ENCODE results near the gene ZDHHC7.

The ZDHHC7 gene

GRCh38 chr16:84993926-84994325, 17.4 kb downstream of the ZDHHC7 start:
- no peak for DNase-seq (ENCODE audit: low read depth)

- DNase-seq (ENCODE audit: low read depth), result peak; percentile 39
These were observed 18.6 kb downstream of the ZDHHC7 start for GRCh38 chr16:84992717-84993075.

GRCh38 chr16:84990782-84991181, 20.6 kb downstream of the ZDHHC7 start:
- no peak for DNase-seq (ENCODE audit: low read depth)

DNA sequence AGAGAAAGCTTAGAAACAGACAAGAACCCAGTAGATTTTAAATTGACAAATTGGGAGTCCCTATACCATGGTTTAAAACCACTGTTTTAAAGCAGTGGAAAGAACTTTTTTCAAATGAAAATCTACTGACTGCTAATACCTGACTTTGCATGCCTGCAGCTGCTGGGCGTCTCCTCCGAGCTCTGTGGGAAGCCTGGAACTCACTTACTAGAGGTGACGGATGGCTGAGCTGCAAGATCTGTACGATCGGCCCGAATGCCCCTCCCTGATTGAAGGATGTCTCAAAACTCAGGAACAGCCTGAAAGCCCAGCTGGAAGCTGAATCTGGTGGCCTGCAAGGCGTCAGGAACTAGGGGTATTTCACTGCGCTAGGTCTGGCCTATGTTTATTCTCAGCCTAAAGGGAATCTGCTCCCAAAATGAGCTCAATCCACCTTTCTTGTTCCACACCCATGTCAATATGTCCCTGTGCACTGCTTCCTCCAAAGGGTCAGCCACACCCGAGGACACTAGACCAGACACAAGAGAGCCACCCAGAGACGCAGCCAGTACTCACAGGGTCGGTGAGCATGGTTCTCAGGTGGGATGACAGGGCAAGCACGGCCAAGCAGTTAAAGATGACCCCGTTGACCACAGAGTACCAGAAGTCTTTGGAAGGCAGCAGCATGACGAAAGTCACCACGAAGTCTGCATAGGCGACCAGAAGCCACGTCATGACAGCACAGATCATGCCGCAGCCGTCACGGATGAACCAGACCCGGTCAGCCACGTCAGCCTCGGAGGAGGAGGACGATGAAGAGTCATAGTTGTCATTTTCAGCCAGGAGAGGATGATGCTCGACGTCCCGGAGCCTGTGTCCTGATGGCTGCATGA, 21.4 kb downstream of the ZDHHC7 start:
- no peak for DNase-seq (ENCODE audit: low read depth)

GRCh38 chr16:84988328-84989080, 22.8 kb downstream of the ZDHHC7 start:
- DNase-seq (ENCODE audit: low read depth), result no peak

DNA sequence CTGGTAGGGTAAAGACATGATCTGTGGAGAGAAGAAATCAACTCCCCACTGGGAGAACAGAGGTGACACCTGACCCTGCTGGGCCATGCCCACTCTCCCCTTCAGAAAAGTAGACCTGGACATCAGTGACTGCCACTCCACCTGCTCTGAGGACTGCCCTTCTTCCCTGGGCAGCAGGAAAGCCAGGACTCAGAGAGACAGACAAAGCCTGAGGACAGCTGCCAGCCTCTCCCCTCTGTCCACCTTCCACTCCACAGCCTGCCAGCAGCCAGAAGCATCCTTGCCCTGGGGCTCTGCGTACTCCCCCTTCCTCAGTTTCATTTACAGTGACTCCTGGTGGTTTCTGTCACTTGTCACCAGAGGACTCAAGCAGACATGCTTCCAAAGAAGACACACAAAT, 24.5 kb downstream of the ZDHHC7 start:
- DNase-seq (ENCODE audit: low read depth), result no peak

DNA sequence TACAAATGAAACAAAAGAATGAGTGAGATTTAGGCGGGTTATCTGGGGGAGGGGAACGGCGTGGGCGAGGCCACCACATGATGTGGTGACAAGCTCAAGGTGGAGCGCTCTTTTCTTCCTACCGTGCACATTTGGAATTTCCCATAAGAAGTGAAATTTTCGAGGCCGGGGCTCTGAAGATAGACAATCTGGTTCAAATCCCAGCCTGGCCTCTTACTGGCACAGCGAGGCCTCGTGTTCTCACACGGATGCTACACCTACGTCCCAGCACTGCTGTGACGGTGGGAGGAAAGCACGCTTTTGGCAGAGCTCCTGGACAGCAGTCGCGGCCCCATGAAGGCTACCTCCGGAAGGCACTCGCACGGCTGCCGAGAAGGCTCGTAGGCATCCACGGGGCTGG, 25.2 kb downstream of the ZDHHC7 start:
- no peak for DNase-seq (ENCODE audit: low read depth)

- DNase-seq (ENCODE audit: low read depth), result peak; percentile 84
These were observed 26.0 kb downstream of the ZDHHC7 start for GRCh38 chr16:84985079-84986065.

DNA sequence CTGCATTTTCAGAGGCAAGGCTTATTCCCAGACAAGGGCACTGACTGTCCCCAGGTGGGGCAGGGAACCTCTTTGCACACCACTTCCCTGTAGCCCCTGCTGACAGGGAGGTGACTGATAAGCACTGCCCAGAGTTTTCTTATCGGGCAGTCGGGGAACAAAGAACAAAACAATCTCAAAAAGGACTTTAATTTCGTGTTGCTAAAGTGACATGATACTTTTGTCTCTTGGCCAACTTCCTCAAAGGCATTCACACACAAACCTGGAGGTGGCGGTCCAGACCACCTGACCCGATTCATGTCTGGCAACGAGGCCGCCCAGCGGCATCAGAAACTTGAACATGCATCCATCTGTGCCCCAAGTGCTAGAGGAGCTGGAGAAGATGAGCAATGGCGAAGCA, 28.9 kb downstream of the ZDHHC7 start:
- no peak for DNase-seq (ENCODE audit: low read depth)

DNA sequence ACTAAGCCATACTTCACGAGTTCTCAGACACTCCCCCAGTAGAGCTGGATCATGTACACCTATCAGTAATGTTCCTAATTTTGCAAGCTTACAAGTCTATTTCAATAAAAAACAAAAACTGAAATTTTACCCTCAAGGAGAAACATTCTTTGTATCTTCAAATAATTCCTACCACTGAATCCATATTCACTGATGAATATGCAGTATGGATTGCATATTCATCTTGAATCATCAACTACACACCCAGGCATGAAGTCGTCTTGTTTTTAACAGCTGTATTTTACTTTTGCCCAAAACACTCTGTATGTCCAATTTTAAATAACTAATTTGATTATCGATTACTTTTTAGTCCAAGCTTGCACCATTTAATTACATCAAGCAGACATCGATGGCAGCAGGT, 31.8 kb downstream of the ZDHHC7 start:
- DNase-seq (ENCODE audit: low read depth), result no peak

- DNase-seq (ENCODE audit: low read depth), result no peak
These were observed 34.5 kb downstream of the ZDHHC7 start for GRCh38 chr16:84976644-84977400.

DNA sequence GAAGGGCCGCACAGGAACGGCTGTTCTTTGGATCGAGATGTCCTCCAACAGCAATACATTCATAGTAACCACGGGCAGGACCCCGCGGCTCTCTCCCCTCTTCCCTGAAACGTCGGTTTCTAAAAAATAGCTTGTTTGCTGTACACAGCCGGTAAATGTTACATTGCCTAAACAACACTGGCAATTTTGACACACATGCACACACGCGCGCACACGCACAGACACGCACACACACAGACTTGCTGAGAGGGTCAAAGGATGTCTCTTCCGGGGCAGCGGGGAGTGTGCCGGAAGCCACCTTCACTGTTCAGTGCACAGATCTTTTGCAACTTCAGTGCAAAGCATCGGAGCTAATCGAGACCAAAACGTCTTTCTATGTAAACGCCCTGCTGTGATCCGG, 35.8 kb downstream of the ZDHHC7 start:
- DNase-seq (ENCODE audit: low read depth), result no peak

DNA sequence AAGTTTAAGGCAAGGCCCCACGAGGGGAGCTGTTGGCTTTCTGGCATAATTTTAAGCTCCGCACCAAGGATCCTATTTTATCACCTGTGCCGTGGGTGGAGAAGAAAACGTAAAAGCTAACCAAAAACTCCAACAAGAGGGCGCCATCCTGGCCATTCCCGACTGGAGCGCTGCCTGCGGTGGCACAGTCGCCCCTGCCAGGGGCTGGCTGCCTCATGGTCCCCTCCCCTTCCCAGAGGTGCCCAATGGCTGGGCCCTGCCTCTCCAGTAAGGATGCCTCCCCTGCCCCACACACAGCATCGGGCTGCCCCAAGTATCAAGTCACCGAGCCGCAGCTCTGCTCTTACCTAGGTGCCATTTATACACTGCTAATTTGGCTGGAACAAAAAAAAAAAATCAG, 36.3 kb downstream of the ZDHHC7 start:
- no peak for DNase-seq (ENCODE audit: low read depth)

DNA sequence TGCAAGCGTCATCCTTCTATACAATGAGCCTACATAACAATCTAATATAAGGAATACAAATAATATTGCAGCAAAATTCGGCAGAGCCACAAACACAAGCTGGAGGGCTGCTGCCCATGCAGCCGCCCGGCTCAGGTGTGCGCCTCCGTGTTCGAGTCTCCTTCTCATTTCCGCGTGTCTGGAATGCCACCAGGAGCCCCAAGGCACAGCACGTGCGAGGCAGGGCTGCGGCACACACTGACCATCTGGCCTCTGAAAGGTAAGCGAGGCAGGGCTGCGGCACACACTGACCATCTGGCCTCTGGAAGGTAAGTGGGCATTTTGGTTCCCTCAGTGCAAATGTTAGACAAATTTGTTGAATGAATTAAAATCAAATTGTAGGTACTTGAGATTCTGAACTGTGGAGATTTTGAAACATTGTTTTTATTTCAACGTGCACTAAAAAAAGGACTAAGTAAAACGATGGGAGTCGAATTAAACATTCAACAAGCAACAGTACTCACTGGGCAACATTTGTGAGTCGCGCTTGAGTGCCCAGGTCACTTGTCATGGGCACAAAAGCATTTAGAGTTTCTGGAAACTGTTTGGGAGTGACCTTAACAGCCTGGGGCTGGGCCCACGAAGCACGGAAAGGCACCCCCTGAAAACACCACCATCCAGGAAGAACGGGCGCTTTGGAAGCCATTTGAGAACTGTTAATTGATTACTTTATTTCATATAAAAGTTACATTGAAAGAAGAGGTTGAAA, 37.4 kb downstream of the ZDHHC7 start:
- DNase-seq (ENCODE audit: low read depth), result no peak

GRCh38 chr16:84973236-84973635, 38.1 kb downstream of the ZDHHC7 start:
- no peak for DNase-seq (ENCODE audit: low read depth)

- DNase-seq (ENCODE audit: low read depth), result no peak
These were observed 40.7 kb downstream of the ZDHHC7 start for GRCh38 chr16:84970447-84971127.

DNA sequence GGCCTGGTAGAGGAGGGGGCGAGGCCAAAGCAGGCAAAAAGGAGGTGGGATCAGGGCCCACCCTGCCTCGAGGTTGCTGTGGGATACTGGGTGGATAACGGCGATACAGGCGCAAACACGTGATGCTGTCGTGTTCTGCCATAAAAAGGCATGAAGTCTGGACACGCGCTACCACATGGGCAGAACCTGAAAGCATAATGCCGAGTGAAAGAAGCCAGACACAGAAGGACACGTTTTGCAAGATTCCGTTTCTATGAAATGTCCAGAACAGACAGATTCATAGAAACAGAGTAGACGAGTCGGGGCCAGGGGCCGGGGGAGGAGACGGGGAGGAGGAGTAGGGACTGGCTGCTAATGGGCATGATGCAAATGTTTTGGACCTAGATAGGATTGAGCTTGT, 43.5 kb downstream of the ZDHHC7 start:
- no peak for DNase-seq (ENCODE audit: low read depth)

DNA sequence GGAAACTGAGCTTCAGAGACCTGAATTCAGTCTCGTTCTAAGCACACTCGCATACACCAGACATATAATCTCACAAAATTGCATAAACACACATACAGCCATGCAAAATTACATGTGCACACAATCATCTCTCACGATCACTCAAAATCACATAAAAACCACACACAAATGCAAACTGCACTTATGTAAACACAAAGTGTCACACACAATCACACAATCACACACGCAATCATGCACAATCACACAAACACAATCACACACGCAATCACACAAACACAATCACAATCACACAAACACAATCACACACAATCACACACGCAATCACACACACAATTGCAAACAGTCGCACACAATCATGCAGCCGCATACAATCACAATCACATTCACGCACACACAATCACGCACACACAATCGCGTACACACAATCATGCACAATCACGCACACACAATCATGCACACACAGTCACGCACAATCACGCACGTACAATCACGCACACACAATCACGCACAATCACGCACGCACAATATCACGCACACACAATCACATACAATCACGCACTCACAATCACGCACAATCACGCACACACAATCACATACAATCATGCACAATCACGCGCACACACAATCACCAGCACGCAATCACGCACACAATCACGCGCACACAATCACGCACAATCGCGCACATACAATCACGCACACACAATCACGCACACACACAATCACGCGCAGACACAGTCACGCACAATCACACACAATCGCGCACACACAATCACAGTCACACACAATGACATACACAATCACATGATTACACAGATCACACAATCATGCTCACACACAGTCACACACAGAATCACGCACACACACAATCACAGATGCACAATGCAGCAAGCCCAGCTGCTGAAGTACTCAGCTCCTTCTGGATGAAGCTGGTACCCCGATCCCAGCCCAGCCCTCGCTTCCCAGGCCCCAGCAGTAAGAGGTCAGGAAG, 45.6 kb downstream of the ZDHHC7 start:
- no peak for DNase-seq (ENCODE audit: low read depth)

Data from GM04503 (cell line).